A549 (cell line): ENCODE results near the gene TRO.

Experiments used
- BHLHE40 ChIP-seq: IDR thresholded peaks from 2 replicates; pipeline ENCODE4 v1.6.1; 2012; ENCODE audit warnings: low read depth, low read length, inconsistent platforms
- CTCF ChIP-seq: fragments of >200 bp; sonication (Bioruptor Twin); formaldehyde crosslinking; IDR thresholded peaks from 3 replicates; pipeline ENCODE4 v1.5.1; 2016
- EP300 ChIP-seq, 2 experiments: fragments of >200 bp; sonication (Bioruptor Twin); formaldehyde crosslinking; IDR thresholded peaks; 2 replicates in 1 of 2; 3 replicates in 1 of 2; pipeline ENCODE4 v1.6.1; 2016 to 2017
- POLR2A ChIP-seq: IDR thresholded peaks from 2 replicates; pipeline ENCODE4 v1.6.1; 2012; ENCODE audit warnings: mild to moderate bottlenecking, low read length
- POLR2AphosphoS2 ChIP-seq: conservative IDR thresholded peaks from 2 replicates; pipeline ENCODE4 v1.6.1; 2012; ENCODE audit warnings: low read length, improper control_type of control experiment, inconsistent platforms
- RAD21 ChIP-seq, 2 experiments: fragments of >200 bp in 1 of 2; sonication (Bioruptor Twin) in 1 of 2; formaldehyde crosslinking in 1 of 2; IDR thresholded peaks in 1 of 2; conservative IDR thresholded peaks in 1 of 2; 2 replicates in 1 of 2; 3 replicates in 1 of 2; pipeline ENCODE4 v1.6.1; 2012 to 2018; ENCODE audit warnings: inconsistent platforms in 1 of 2
- ZSCAN20 ChIP-seq: fragments of 250-450 bp; sonication (Bioruptor Pico); IDR thresholded peaks from 2 replicates; pipeline ENCODE4 v1.8.0; 2022; ENCODE audit warnings: mild to moderate bottlenecking, moderate library complexity

DNA sequence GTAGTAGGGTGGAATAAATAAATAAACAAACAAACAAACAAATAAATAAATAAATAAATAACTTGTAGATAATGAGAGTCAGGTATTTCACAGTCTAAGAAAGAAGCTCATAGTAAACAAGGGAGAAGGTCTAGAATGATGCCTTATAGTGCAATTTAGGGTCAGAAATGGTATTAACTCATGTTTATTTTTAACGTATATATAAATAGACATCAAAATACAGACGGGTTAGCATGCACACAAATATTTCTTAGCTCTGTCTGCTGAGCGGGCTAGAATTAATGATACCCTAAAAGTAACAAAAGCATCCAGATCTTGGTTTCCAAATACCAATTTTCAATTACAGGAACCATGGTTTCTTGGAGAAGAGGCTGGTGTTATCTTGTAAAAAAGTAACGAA, 56.8 kb downstream of the TRO start:
- TF ChIP-seq CTCF (no peak), EP300 (IDR thresholded peaks at IDR 0.05) (no peak), RAD21 (conservative IDR thresholded peaks at IDR 0.05 in 1 of 2, IDR thresholded peaks at IDR 0.05 in 1 of 2) (no peak), POLR2A (no peak), BHLHE40 (no peak), POLR2AphosphoS2 (no peak), ZSCAN20 (CRISPR knock-in tag) (no peak)
